Brain microvascular endothelial cell (primary cell): ENCODE measurements around the gene POLE3.

Experiments
- DNase-seq: peaks from one replicate; pipeline ENCODE4 v3.0.0-alpha.2; 2020
- H3K27ac ChIP-seq: fragments of 250-450 bp; sonication (Bioruptor Pico); 2 replicates; pipeline ENCODE4 v1.5.1; 2020; ENCODE audit warnings: mild to moderate bottlenecking, moderate library complexity
- H3K27me3 ChIP-seq: fragments of 250-450 bp; sonication (Bioruptor Pico); replicated peaks from 2 replicates; pipeline ENCODE4 v1.5.1; 2020; ENCODE audit warnings: mild to moderate bottlenecking
- H3K36me3 ChIP-seq: fragments of 250-450 bp; sonication (Bioruptor Pico); replicated peaks from 2 replicates; pipeline ENCODE4 v1.5.1; 2020; ENCODE audit warnings: mild to moderate bottlenecking
- H3K4me3 ChIP-seq: 2 replicates; pipeline ENCODE4 v1.5.1; 2011; ENCODE audit warnings: low read depth, mild to moderate bottlenecking, control low read depth, low read length, moderate library complexity
- CTCF ChIP-seq: IDR thresholded peaks from 2 replicates; pipeline ENCODE4 v1.5.1; 2011; ENCODE audit warnings: low read depth, mild to moderate bottlenecking, moderate library complexity, low read length, control low read depth, inconsistent platforms; ENCODE audit errors: missing control alignments
- in situ Hi-C: cut with HindIII; loops from 2 replicates; pipeline ENCODE4 v1.10.0; 2017; ENCODE audit warnings: low sequenced_read_pairs, low pct_ligation_motif_present

POLE3 gene

GRCh38 chr9:113363336-113363735, 47.1 kb downstream of the POLE3 start:
- no peak for DNase-seq
- TF ChIP-seq CTCF = no peak
- H3K4me3 ChIP-seq = no peak overlapping the region
- no peaks in the 10 kb centered on the region for H3K27me3 ChIP-seq
- no peak overlapping the region for H3K27ac ChIP-seq
- H3K36me3 ChIP-seq = no peaks in the 10 kb centered on the region
- in situ Hi-C loops = no loop called here

GRCh38 chr9:113361304-113362018, 49.0 kb downstream of the POLE3 start:
- no peak overlapping the region for H3K4me3 ChIP-seq
- no peak for TF ChIP-seq CTCF
- H3K27ac ChIP-seq = no peak overlapping the region
- H3K27me3 ChIP-seq = peaks cover 5% of the 10 kb centered on the region
- in situ Hi-C loops = no loop called here
- no peaks in the 10 kb centered on the region for H3K36me3 ChIP-seq
- peak; percentile 38 for DNase-seq

- Histone ChIP-seq H3K36me3 (no peaks in the 10 kb centered on the region), H3K27ac (no peak overlapping the region), H3K4me3 (no peak overlapping the region), H3K27me3 (peaks cover 5% of the 10 kb centered on the region)
- in situ Hi-C loops = no loop called here
- DNase-seq = no peak
- no peak for TF ChIP-seq CTCF
These were observed 50.1 kb downstream of the POLE3 start for GRCh38 chr9:113360242-113360842.

- in situ Hi-C loops = no loop called here
These were observed 51.1 kb downstream of the POLE3 start for GRCh38 chr9:113359385-113359784.

More at GRCh38 chr9:113359385-113359784, 51.1 kb downstream of the POLE3 start:
- DNase-seq = no peak
- Histone ChIP-seq H3K27ac (no peak overlapping the region), H3K27me3 (peaks cover 5% of the 10 kb centered on the region), H3K36me3 (no peaks in the 10 kb centered on the region), H3K4me3 (no peak overlapping the region)
- no peak for TF ChIP-seq CTCF
